ENCODE measurements around the gene AMOTL2.

The AMOTL2 gene

DNA sequence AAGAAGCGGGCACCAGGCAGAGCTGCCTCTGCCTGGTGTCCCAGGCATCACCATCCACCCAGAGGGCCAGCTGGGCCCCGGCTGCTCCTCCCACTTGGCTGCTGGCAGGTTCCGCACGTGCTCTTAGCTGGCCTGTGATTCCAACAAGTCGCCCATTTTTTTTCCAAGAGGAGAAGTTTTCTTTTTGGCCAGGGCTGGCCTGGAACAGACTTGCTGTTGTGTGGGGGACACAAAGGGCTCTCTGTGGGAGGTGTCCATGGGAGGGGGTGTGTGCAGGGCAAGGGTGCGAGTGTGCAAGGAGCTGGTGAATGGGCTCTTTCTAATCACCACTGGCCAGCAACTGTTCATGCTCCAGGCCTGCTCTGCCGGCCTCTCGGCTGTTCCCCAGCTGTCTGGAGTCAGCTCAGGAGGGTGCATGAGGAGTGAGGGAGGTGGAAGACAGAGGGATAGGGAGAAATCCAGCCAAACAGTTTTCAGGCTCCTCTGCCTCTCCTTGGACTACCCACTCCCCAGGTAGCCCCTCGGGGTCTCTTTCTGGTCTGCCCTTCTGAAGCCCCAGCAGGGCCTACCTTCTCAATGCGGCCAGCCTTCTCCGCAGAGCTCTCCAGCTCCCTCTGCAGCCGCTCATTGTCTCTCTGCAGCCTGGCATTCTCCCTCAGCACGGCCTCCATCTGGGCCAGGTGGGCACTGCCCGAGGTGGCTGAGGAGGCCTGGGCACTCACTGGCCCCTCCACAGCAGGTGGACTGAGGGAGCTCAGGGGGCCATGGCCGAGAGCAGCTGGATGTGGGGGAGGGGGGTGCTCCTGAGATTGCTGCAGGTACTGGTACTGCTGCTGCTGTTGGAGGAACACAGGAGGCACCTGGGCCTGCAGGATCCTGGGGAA, 7.1 kb downstream of the AMOTL2 start:
- TF ChIP-seq, protein P1, sequence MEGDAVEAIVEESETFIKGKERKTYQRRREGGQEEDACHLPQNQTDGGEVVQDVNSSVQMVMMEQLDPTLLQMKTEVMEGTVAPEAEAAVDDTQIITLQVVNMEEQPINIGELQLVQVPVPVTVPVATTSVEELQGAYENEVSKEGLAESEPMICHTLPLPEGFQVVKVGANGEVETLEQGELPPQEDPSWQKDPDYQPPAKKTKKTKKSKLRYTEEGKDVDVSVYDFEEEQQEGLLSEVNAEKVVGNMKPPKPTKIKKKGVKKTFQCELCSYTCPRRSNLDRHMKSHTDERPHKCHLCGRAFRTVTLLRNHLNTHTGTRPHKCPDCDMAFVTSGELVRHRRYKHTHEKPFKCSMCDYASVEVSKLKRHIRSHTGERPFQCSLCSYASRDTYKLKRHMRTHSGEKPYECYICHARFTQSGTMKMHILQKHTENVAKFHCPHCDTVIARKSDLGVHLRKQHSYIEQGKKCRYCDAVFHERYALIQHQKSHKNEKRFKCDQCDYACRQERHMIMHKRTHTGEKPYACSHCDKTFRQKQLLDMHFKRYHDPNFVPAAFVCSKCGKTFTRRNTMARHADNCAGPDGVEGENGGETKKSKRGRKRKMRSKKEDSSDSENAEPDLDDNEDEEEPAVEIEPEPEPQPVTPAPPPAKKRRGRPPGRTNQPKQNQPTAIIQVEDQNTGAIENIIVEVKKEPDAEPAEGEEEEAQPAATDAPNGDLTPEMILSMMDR (IDR thresholded peaks at IDR 0.05; ENCODE audit: borderline replicate concordance, insufficient read depth, low read depth, low read length), result no peak
- H3K4me3 ChIP-seq (ENCODE audit: low read depth, low read length), result no peak overlapping the region

GRCh38 chr3:134366221-134366927, 7.9 kb downstream of the AMOTL2 start:
- no peak overlapping the region for H3K4me3 ChIP-seq (ENCODE audit: low read depth, low read length)

DNA sequence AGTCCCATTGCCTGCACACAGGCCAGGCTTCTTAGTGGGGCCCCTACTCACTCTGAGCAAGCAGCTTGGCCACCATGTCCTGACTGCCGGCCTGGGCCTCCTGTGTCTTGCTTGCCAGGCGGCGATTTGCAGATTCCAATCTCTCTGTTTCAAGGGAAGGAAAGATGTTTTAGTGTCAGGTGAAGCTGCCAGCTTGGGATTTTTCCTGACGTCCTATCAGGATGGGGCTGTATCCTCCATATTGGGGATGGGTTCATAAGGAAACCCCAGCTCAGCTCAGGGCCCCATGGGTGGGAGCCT, 8.5 kb downstream of the AMOTL2 start:
- TF ChIP-seq, protein P1 (IDR thresholded peaks at IDR 0.05; ENCODE audit: borderline replicate concordance, insufficient read depth, low read depth, low read length), result no peak
- no peak overlapping the region for H3K4me3 ChIP-seq (ENCODE audit: low read depth, low read length)

More at GRCh38 chr3:134366221-134366927, 7.9 kb downstream of the AMOTL2 start:
- TF ChIP-seq, protein P1 (IDR thresholded peaks at IDR 0.05; ENCODE audit: borderline replicate concordance, insufficient read depth, low read depth, low read length), result no peak

- TF ChIP-seq, protein P1 (IDR thresholded peaks at IDR 0.05; ENCODE audit: borderline replicate concordance, insufficient read depth, low read depth, low read length), result no peak
- H3K4me3 ChIP-seq (ENCODE audit: low read depth, low read length), result no peak overlapping the region
Observed at GRCh38 chr3:134364936-134365765, 9.1 kb downstream of the AMOTL2 start.

DNA sequence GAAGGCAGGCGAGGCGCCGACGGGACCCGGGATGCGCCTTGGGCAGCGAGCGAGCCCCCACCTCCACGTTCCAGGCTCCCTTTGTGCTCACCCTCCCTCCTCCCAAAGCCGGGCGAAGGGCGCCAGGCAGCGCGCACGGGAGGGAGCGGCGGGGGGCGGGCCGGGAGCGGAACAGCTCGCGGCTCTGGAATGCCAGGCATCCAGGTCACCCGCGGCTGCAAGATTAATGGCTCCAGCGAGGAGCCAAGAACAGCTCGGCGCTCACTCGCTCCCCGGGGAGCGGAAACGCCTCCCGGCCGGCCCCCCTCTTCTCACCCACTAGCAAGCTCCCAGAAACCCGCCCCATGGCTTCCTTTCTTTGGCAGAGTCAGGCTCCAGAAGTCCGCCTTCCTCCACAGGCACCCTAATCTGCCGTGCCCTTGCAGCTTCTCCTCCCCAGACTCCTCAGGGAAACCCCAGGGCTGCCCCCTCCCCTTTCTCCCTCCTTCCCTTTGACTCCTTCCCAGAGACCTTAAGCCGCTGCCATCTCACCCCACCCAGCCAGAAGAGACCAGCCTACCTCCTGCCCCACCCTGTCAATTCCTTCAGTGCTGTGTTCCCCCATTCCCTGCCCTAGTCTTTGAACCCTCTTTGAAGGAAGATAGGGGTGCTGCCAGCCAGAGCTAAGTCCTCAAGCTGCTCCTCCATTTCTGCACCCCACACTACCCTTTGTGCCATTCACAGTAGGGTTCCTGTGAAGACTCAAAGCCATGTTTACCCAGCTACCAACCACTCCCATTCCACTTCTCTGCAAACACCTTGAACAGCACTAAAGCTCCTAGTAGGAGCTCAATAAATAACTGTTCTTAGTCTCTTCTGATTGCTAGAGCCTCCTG, 9.9 kb downstream of the AMOTL2 start:
- no peak overlapping the region for H3K4me3 ChIP-seq (ENCODE audit: low read depth, low read length)
- TF ChIP-seq, protein P1 (IDR thresholded peaks at IDR 0.05; ENCODE audit: borderline replicate concordance, insufficient read depth, low read depth, low read length), result no peak

GRCh38 chr3:134363381-134363755, 10.9 kb downstream of the AMOTL2 start:
- TF ChIP-seq, protein P1 (IDR thresholded peaks at IDR 0.05; ENCODE audit: borderline replicate concordance, insufficient read depth, low read depth, low read length), result no peak
- no peak overlapping the region for H3K4me3 ChIP-seq (ENCODE audit: low read depth, low read length)
